ENCODE results near the gene LARP1. TPM values are rescaled to one million over a fixed set of nuclear protein-coding genes. Genes with fewer than 3 reads are reported as not detected.
"Not testable (repeated sequence)": the region's sequence is repeated elsewhere in the genome, so short reads cannot be mapped to it uniquely, and the experiment has no call there.

Gene LARP1
- total RNA-seq, 2 experiments from 2014 or later = 88.7 to 97.6 TPM

GRCh38 chr5:154830596-154830995 is 75.4 kb downstream of the LARP1 start:
- H3K36me3 Mint-ChIP-seq (ENCODE audit: low read depth) = no peaks in the 10 kb centered on the region
- H3K36me3 ChIP-seq (ENCODE audit: insufficient read depth, low read length) = peaks cover 3% of the 10 kb centered on the region
- peaks cover 59% of the 10 kb centered on the region for H3K4me1 Mint-ChIP-seq (ENCODE audit: low read depth)
- CTCF ChIA-PET = interaction anchor here (1.3 kb wide), 1 partner anchor 180 kb away, joined by 3 read pairs; no protein-coding TSS in a partner anchor
- H3K9me3 ChIP-seq (ENCODE audit: control insufficient read depth in 1 of 2, insufficient read depth in 1 of 2, low read length in 2 of 2) = no peaks in the 10 kb centered on the region
- no peak for ATAC-seq (ENCODE audit: poor library complexity)
- H3K9me3 Mint-ChIP-seq = no peaks in the 10 kb centered on the region
- peak overlapping the region; percentile 93 for H3K27ac Mint-ChIP-seq
- POLR2A ChIA-PET = interaction anchor here (0.7 to 2.5 kb wide), 4 partner anchors 26 to 73 kb away, joined by 4 to 16 read pairs (median 6); partner anchors contain the start of gene CNOT8
- no peak for DNase-seq
- intact Hi-C loops (cut with DNase I, micrococcal nuclease) = no loop called here
- H3K4me3 Mint-ChIP-seq = peak overlapping the region; percentile 68
- H3K4me3 ChIP-seq (ENCODE audit: low read length) = no peak overlapping the region
- H3K4me1 ChIP-seq (ENCODE audit: insufficient read depth, low read length) = peaks cover 37% of the 10 kb centered on the region
- TF ChIP-seq, protein P1, sequence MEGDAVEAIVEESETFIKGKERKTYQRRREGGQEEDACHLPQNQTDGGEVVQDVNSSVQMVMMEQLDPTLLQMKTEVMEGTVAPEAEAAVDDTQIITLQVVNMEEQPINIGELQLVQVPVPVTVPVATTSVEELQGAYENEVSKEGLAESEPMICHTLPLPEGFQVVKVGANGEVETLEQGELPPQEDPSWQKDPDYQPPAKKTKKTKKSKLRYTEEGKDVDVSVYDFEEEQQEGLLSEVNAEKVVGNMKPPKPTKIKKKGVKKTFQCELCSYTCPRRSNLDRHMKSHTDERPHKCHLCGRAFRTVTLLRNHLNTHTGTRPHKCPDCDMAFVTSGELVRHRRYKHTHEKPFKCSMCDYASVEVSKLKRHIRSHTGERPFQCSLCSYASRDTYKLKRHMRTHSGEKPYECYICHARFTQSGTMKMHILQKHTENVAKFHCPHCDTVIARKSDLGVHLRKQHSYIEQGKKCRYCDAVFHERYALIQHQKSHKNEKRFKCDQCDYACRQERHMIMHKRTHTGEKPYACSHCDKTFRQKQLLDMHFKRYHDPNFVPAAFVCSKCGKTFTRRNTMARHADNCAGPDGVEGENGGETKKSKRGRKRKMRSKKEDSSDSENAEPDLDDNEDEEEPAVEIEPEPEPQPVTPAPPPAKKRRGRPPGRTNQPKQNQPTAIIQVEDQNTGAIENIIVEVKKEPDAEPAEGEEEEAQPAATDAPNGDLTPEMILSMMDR (IDR thresholded peaks at IDR 0.05) = no peak
- peak overlapping the region; percentile 34 to 82 for H3K27ac ChIP-seq (ENCODE audit: low read depth in 1 of 2, low read length in 2 of 2)
- H3K27me3 ChIP-seq (ENCODE audit: control insufficient read depth in 1 of 2, insufficient read depth in 2 of 2, low read length in 2 of 2) = no peaks in the 10 kb centered on the region
- H3K27me3 Mint-ChIP-seq = no peaks in the 10 kb centered on the region

- TF ChIP-seq, protein P1 (IDR thresholded peaks at IDR 0.05) = no peak
- ChIA-PET POLR2A (no interaction called here), CTCF (no interaction called here)
- Histone ChIP-seq H3K36me3 (ENCODE audit: insufficient read depth, low read length) (peaks cover 3% of the 10 kb centered on the region), H3K9me3 (ENCODE audit: control insufficient read depth in 1 of 2, insufficient read depth in 1 of 2, low read length in 2 of 2) (no peaks in the 10 kb centered on the region), H3K4me3 (ENCODE audit: low read length) (no peak overlapping the region), H3K4me1 (ENCODE audit: insufficient read depth, low read length) (peaks cover 37% of the 10 kb centered on the region), H3K27me3 (ENCODE audit: control insufficient read depth in 1 of 2, insufficient read depth in 2 of 2, low read length in 2 of 2) (no peaks in the 10 kb centered on the region), H3K27ac (ENCODE audit: low read depth in 1 of 2, low read length in 2 of 2) (no peak overlapping the region)
- H3K4me1 Mint-ChIP-seq (ENCODE audit: low read depth) = peaks cover 51% of the 10 kb centered on the region
- ATAC-seq (ENCODE audit: poor library complexity) (no peak), DNase-seq (no peak)
- intact Hi-C loops (cut with DNase I, micrococcal nuclease) = no loop called here
- H3K4me3 Mint-ChIP-seq = no peak overlapping the region
- H3K27me3 Mint-ChIP-seq = no peaks in the 10 kb centered on the region
- H3K9me3 Mint-ChIP-seq = no peaks in the 10 kb centered on the region
- no peaks in the 10 kb centered on the region for H3K36me3 Mint-ChIP-seq (ENCODE audit: low read depth)
- no peak overlapping the region for H3K27ac Mint-ChIP-seq
Measured at GRCh38 chr5:154831451-154831850, 76.3 kb downstream of the LARP1 start.

- H3K27ac ChIP-seq (ENCODE audit: low read depth in 1 of 2, low read length in 2 of 2); CTCF ChIA-PET; H3K27me3 Mint-ChIP-seq; ATAC-seq (ENCODE audit: poor library complexity); H3K9me3 Mint-ChIP-seq; H3K4me3 Mint-ChIP-seq; H3K36me3 ChIP-seq (ENCODE audit: insufficient read depth, low read length); intact Hi-C loops (cut with DNase I, micrococcal nuclease); H3K9me3 ChIP-seq (ENCODE audit: control insufficient read depth in 1 of 2, insufficient read depth in 1 of 2, low read length in 2 of 2); DNase-seq; H3K4me3 ChIP-seq (ENCODE audit: low read length); H3K36me3 Mint-ChIP-seq (ENCODE audit: low read depth); H3K27me3 ChIP-seq (ENCODE audit: control insufficient read depth in 1 of 2, insufficient read depth in 2 of 2, low read length in 2 of 2): not testable (repeated sequence)
- POLR2A ChIA-PET = interaction anchor here (1.5 kb wide), 1 partner anchor 25 kb away, joined by 3 read pairs; no protein-coding TSS in a partner anchor
- Mint-ChIP-seq H3K27ac (peak overlapping the region; percentile 28), H3K4me1 (ENCODE audit: low read depth) (peaks cover 48% of the 10 kb centered on the region)
- H3K4me1 ChIP-seq (ENCODE audit: insufficient read depth, low read length) = peaks cover 35% of the 10 kb centered on the region
Measured at GRCh38 chr5:154832804-154833203, 77.6 kb downstream of the LARP1 start.

GRCh38 chr5:154834053-154834452 is 78.9 kb downstream of the LARP1 start:
- no peaks in the 10 kb centered on the region for H3K36me3 Mint-ChIP-seq (ENCODE audit: low read depth)
- Histone ChIP-seq H3K4me3 (ENCODE audit: low read length) (no peak overlapping the region), H3K36me3 (ENCODE audit: insufficient read depth, low read length) (peaks cover 3% of the 10 kb centered on the region), H3K27me3 (ENCODE audit: control insufficient read depth in 1 of 2, insufficient read depth in 2 of 2, low read length in 2 of 2) (no peaks in the 10 kb centered on the region), H3K4me1 (ENCODE audit: insufficient read depth, low read length) (peaks cover 23% of the 10 kb centered on the region), H3K9me3 (ENCODE audit: control insufficient read depth in 1 of 2, insufficient read depth in 1 of 2, low read length in 2 of 2) (no peaks in the 10 kb centered on the region), H3K27ac (ENCODE audit: low read depth in 1 of 2, low read length in 2 of 2) (no peak overlapping the region)
- ChIA-PET CTCF (no interaction called here), POLR2A (interaction anchor here (1.4 to 1.8 kb wide), 2 partner anchors 23 to 25 kb away, joined by 5 read pairs; partner anchors contain the start of gene CNOT8)
- H3K4me1 Mint-ChIP-seq (ENCODE audit: low read depth) = peaks cover 40% of the 10 kb centered on the region
- DNase-seq = no peak
- H3K27ac Mint-ChIP-seq = no peak overlapping the region
- no peak overlapping the region for H3K4me3 Mint-ChIP-seq
- H3K27me3 Mint-ChIP-seq = no peaks in the 10 kb centered on the region
- intact Hi-C loops (cut with DNase I, micrococcal nuclease) = no loop called here
- no peak for ATAC-seq (ENCODE audit: poor library complexity)
- no peaks in the 10 kb centered on the region for H3K9me3 Mint-ChIP-seq
- TF ChIP-seq, protein P1 (IDR thresholded peaks at IDR 0.05) = no peak

GRCh38 chr5:154835701-154836052 is 80.5 kb downstream of the LARP1 start:
- H3K4me1 ChIP-seq (ENCODE audit: insufficient read depth, low read length); H3K36me3 Mint-ChIP-seq (ENCODE audit: low read depth); H3K27ac Mint-ChIP-seq; H3K27me3 Mint-ChIP-seq; H3K27ac ChIP-seq (ENCODE audit: low read depth in 1 of 2, low read length in 2 of 2); H3K36me3 ChIP-seq (ENCODE audit: insufficient read depth, low read length); CTCF ChIA-PET; ATAC-seq (ENCODE audit: poor library complexity); H3K9me3 ChIP-seq (ENCODE audit: control insufficient read depth in 1 of 2, insufficient read depth in 1 of 2, low read length in 2 of 2); intact Hi-C loops (cut with DNase I, micrococcal nuclease); DNase-seq; H3K27me3 ChIP-seq (ENCODE audit: control insufficient read depth in 1 of 2, insufficient read depth in 2 of 2, low read length in 2 of 2); H3K9me3 Mint-ChIP-seq; H3K4me3 ChIP-seq (ENCODE audit: low read length); POLR2A ChIA-PET; H3K4me3 Mint-ChIP-seq: not testable (repeated sequence)
- H3K4me1 Mint-ChIP-seq (ENCODE audit: low read depth) = peaks cover 25% of the 10 kb centered on the region
